ENCODE data around the gene SMAD7.

GRCh38 chr18:48959921-48960920 lies 9.5 kb upstream of the SMAD7 start:
- TF ChIP-seq CTCF (IDR thresholded peaks at IDR 0.05) (no peak), POLR2A (IDR thresholded peaks at IDR 0.05) (no peak)

Measured in ovary (tissue), 3 donors.